Stimulated activated CD8-positive, alpha-beta memory T cell treated with anti-CD3 and anti-CD28 coated beads, Interleukin-4, amount 100 ng/mL, for 1 hour (primary cell): ENCODE results near the gene RFX4.
"Not testable (repeated sequence)": the region's sequence is repeated elsewhere in the genome, so short reads cannot be mapped to it uniquely, and the experiment has no call there.

ENCODE experiments used
- DNase-seq, 2 donors: peaks; one replicate each; pipeline ENCODE4 v3.0.0-alpha.2; 2020; ENCODE audit warnings: low read depth in 2 of 2, low spot score in 1 of 2

The RFX4 gene

DNA sequence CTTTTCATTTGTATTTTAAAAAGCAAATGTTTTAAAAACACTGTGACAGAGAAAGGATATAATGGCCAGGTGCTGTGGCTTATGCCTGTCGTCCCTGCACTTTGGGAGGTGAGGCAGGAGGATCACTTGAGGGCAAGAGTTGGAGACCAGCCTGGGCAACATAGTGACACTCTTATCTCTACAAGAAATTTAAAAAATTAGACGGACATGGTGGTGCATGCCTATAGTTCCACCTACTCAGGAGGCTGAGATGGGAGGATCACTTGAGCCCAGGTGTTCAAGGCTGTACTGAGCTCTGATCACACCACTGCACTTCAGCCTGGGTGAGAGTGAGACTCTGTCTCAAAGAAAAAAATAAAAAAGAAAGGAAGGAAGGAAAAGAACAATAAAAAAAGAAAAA, 7.8 kb downstream of the RFX4 start:
- DNase-seq, result no peak

DNA sequence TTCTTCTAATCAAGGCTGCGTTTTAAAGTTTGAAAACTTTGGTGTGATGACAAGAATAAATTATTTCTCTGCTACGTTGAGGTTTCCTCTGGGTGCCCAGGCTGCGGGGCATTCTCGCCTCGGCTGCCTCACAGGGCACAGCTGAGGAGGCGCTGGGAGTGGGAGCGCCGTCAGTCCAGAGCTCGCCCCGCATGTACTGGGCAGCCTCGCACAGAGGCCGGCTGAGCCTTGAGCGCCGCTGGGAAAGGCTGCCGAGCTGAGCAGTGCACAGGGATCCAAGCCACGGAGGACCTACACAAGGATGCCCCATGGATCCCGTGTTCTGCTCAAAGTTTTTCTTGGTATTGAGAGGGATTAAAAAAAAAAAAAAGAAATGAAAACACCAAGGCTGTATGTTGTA, 11.6 kb downstream of the RFX4 start:
- no peak for DNase-seq

DNA sequence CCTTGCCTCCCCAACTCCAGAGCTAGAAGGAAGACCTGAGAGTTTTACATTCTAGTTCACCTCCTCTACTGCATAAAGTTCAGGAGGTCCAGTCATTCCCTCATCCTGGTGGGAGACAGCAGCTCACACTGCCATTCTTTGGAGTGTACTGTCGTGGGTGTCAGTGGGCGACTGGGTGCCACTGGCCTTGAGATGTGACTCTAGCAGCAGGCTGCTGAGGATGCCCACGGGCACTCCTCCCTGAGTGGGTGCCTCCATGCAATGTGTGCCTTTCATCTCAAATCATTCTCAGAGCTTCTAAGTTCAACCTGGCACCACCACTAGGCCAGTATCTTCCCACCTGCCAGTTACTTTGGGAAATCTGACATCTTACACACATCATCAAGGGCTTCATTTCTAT, 12.5 kb downstream of the RFX4 start:
- DNase-seq, result no peak

DNA sequence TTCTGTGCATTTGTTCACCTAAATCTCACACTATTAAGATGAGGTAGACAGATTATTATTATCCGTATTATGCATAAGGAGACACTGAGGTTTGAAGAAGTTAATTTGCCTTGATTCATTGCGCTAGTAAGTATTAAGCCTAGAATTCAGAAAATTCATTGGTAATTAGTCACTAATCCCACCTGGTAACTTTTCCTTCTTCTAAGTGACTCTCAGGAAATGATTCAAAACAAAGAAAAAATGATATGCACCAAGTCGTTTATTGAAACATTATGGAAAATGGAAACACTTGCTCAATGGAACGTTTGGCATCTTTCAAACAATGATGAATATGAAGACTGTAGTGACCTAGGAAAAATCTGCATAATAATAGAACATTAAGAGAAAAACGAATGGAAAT, 15.2 kb downstream of the RFX4 start:
- no peak for DNase-seq

DNA sequence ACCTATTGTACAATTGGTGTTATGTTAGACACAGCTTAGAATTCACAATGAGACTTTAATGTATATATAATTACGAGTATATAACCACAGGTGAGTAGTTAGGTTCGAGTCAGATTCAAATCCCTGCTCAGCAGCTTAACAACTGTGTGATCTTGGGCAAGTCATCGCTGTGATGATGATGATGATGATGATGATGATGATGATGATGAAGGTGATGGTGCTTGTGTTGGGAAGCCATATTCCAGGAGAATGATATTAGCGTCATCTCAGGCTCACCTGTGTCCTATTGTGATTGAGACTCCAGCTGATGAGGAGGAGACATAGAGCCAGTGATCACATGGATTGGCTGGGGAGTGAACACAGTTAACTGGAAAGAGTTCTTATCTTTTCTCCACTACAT, 16.5 kb downstream of the RFX4 start:
- DNase-seq, result no peak

DNA sequence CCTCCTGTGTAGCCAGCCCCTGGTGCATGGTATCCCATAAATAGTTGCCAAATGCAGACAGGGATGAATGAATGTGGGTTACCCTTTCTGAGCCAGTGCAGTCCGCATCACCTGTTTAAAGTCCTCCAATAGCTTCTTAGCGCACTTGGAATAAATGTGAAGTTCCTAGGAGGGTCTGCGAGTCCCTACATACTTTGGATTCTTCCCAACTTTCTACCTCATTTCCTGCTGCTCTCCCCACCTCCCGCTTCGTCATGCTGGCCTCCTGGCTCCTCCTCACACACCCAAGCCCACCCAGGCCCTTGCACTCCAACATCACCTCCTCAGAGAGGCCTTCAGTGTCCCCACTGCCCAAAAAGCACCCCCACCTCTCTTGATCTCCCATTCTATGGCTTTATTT, 17.7 kb downstream of the RFX4 start:
- DNase-seq, result no peak

DNA sequence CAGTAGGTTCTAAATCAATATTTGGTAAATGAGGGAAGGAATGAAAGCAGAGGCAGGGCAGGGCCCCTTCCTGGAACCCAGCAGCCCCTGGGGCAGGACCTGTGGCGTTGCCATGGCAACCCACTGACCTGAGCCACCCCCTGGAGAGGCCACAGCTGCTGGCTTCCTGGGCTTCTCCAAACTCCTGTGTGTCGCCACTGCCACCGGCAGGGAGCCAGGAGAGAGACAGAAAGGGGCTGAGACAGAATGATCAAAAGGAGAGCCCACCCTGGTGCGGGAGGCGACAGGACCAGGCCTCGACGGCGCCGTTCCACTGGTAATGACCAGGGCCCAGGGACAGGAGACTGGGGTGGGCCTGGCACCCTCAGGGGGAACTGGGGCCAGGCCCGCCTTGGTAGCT, 18.2 kb downstream of the RFX4 start:
- DNase-seq, result no peak

DNA sequence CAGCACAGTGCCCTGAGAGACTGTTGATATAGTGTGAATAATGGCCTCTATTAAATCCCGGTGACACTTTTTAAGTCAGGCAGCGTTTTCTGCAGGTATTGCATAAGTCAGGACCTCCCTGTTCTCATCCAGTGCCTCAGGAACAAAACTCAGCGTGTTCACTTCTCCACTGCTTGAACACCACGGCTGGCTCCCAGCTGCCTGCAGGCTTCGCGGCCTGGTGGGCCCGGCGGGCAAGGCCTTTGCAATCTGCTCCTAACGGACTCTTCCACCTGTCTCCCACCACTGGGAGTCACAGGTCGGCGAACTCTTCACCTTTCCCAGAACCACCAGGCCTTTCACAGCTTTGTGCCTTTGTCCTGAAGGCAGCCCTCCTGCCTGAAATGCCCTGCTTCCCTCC, 18.7 kb downstream of the RFX4 start:
- no peak for DNase-seq

DNA sequence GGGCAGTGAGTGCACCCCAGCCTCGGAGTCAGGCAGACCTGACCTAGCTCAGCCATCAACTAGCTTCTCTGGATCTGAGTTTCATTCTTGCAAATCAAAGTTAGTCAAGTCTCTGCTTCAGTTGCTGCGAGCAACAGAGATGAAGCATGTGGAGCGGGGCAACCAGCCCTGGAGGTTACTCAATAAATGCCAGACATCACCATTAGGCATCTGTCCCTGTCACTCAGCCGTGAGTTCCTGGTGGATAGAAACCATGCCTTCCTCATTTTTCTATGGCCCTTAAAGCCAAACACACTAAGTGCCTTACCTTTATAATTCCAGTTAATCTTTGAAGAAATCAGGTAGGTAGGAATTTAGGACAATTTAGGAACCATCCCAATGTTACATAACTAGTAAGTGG, 19.3 kb downstream of the RFX4 start:
- no peak for DNase-seq

DNA sequence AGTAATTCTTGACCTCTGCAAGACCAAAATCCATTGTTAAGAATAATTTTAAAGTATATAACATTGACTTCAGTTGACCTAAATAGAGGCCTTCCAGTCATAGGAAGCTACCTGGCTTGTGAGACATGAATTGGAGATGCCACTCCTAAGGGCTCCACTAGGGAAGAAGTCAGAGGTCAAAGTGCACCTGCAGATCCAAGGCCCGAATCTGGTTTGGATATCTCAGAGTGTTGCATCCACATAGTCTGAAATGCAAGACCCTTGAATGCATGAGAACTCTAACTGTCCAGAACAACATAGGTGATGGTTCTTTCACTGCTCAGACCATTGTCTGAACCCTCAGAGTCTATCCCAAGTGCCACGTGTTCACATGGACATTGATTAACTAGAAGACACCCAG, 22.4 kb downstream of the RFX4 start:
- DNase-seq, result no peak

DNA sequence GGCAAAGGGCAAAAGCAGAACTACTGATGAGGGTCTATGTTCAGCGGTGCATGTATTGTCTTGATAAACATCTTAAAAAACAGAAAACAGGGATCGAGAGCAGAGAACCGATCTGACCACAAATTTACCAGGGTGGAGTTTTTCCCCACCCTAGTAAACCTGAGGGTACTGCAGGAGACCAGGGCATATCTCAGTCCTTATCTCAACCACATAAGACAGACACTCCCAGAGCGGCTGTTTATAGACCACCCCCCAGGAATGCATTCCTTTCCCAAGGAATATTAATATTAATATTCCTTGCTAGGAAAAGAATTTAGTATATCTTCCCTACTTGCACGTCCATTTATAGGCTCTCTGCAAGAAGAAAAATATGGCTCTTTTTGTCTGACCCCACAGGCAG, 37.8 kb downstream of the RFX4 start:
- not testable (repeated sequence) for DNase-seq

DNA sequence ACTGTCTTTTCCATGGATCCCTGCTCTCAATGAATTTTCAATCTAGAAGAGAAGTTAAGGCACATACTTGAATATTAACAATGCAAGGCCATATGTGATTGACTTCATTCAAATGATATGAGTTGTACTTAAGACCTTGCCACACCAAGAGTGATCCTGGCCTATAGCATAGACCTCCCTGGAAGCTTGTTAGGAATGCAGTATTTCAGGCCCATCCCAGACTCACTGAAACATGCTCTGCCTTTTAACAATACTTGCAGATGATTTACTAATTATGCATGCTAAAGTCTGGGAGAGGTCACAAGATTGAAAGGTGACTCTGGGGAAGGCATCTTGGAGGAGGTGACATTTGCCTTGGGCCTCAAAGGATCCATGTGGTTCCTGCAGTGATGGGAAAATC, 43.2 kb downstream of the RFX4 start:
- DNase-seq, result no peak

DNA sequence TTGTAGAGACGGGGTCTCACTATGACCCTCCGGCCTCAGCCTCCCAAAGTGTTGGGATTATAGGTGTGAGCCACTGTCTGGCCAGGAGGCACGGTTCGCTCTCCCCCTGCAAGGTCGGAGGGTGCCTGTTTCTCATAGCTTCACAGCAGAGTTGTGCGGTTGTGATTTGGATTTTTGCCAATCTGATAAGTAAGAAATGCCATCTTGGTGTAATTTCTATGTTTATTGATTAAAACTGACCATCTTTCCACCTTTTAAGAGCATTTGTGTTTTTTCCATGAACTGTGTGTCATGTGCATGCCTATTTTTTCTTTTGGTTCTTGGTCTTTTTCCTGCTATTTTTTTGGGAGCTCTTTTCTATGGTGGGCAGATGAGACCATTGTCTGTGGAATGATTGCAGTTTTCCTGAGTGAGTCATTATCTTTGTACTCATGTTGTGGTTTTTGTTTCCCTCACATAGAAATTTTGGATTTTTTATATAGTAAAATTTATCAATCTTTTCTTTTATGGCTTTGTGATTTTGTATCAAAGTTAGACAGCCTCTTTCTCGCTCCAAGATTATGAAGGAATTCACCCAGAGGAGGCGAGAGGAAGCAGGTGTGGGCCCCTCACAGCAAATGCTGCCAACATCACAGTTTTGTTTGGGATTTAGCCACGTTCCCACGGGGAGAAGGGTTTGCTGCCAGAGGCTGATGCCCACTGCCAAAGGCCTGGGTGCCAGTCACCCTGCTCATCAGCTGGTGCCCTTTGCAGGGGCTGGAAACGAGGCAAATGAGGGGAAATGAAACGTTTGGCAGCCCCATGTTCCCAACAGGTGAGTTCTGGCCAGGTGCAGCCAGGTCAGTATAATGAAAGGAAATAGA, 47.2 kb downstream of the RFX4 start:
- no peak for DNase-seq

DNA sequence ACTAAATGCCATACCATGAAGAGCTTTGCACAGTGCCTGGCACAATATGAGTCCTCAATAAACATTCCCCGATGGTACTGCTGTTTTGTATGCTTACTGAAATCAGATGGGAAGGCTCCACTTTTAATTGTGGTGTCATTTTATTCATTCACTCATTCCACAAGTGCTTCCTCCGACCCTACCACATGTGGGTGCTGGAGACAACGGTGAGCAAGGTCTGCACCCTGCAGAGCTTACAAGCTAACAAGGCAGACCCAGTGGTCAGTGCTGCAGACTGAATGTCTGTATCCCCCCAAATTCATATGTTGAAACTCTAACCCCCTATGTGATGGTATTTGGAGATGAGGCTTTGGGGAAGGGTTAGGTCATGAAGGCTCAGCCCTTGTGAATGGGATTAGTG, 48.3 kb downstream of the RFX4 start:
- no peak for DNase-seq

DNA sequence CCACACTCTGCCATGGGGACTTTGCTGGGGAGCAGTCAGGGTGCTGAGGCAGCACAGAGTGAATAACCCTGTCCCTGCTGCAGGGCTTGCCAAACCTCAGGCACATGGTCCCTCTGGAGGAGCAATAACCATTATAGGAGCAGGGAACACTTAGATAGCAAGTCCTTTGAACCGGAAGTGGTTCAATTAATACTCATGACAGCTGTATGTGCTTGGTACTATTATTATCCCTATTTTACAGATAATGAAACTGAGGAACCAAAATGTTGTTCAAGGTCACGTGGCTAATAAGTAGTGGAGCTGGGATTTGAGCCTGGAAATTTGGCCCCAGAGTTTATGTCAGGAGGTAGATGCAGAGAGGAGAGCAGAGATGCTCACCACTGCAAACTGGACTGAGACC, 49.0 kb downstream of the RFX4 start:
- DNase-seq, result no peak

DNA sequence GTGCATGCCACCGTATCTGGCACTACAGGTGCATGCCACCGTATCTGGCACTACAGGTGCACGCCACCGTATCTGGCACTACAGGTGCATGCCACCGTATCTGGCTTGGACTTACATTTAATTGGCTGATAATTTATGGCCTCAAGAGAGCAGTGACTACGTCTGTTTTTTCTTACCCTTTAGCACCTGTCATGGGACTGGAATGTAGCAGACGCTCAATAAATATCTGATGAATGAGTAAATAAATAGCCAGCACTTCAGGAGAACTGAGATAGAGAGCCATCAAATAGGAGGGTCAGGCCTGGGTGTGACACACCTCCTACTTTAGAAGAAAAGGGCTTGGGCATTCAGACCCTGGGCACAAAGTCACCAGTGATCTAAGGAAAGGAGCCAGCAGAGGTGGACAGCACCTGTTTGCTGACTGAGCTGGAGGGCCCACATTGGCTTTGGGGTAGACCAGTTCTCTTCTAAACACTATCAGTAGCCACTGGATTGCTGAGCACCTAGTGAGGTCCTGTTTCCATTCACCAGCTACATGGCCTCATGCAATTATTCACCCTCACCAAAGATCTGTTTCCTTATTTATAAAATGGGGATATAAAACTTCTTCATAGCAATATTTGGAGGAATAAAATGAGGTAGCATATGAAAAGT, 50.1 kb downstream of the RFX4 start:
- DNase-seq, result no peak

DNA sequence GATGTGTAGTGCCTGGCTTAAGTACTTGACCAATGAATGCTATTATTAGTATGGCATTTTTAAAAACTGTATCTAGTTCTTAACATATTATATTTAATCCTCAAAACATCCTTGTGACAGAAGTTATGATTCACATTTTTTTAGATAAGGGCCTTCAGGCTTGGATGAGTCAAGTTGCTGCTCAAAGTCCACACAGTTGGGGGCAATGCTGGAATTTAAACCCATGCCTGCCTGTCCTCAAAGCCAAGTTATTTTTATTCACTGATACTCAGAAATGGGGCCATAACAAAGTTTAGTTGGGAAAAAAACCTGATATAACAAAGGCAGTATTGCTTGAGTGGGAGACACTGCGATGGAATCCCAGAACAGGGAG, 50.6 kb downstream of the RFX4 start:
- DNase-seq, result no peak

DNA sequence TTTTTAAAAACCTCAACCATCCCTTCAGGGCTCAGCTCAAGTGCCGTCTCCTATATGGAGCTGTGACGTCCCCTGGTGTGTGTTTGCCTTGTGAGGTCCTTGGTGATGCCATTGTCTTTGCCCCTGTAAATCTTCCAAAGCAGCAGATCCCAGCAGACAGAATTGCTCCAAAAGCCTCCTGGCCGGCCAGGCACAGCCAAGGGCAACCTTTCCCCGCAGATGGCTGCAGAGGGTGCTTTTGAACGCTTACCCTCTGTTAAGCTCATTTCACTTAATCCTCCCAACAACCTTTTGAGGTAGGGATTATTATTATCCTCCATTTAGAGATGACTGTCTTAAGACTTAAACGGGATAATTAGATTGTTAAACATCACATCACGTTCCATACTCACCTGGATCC, 51.4 kb downstream of the RFX4 start:
- DNase-seq, result no peak

DNA sequence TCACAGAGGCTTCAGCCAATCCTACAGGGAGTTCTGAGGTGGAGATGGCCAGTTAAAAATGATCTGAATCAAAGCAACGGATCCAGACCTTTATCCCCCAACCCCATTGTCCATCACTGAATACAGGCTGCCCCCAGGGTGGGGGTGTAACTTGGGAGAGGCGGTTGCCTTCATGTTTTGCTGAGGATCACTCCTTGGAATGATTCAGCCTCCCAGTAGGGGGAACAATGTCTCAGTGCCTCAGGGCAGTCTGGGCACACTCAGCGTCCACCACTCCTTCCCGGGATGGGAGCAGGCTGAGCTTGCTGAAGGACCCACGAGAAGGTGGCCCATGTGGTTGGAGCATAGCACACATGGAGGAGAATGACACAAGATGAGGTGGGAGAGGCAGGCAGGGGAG, 60.2 kb downstream of the RFX4 start:
- no peak for DNase-seq

DNA sequence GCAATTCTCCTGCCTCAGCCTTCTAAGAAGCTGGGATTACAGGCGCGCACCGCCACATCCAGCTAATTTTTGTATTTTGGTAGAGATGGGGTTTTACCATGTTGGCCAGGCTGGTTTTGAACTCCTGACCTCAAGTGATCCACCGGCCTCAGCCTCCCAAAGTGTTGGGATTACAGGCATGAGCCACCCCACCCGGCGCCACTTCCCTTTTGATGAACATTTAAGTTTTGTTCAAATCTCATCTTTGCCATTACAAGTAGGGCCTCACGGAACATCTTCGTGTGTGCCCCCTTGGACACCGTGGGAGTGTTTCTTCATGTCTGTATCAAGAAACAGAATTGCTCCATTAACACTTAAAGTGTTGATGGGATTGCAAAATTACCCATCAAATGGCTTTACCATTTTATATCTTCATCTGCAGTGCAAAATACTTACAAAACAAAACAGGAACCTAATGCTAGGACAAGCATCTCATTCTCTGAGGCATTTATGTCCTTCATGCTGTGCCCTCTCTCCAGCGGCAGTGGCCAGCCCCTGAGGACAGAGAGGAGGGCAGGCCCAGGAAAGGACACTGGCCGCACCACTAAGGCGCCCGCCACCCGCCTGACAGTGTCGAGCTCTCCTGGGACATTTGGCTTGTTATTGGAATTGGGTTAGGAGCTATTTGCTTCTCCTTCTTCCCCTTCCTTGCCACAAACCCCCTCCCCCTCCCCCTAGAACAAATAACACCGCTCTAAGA, 61.7 kb downstream of the RFX4 start:
- no peak for DNase-seq

DNA sequence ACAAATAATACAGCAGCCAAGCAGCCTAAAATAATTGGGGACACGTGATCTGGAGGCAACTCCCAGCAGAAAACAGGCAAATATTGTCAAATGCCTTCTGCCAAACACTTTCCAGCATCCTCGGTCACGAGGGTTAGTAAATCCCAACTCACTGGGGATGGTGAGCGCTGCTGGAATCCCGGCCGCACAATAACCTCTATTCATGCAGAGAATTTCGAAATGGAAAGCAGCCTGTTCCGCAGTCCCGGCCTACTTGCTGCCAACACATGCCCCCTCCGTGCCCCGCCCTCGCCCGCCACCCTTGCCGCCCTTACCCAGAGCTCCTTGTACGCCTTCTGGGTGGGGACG, 62.2 kb downstream of the RFX4 start:
- no peak for DNase-seq
